B cell (primary cell): ENCODE data around the gene BOC.

Source experiments
- CTCF ChIP-seq: fragments of 200-600 bp; IDR thresholded peaks from one replicate; pipeline ENCODE4 v1.8.0; 2022; ENCODE audit warnings: antibody characterized with exemption, mild to moderate bottlenecking
- EZH2 ChIP-seq: IDR thresholded peaks from 2 replicates; pipeline ENCODE4 v1.6.1; 2012; ENCODE audit warnings: borderline replicate concordance, low read depth, mild to moderate bottlenecking, moderate library complexity, low read length; ENCODE audit not compliant: insufficient read depth, poor library complexity, severe bottlenecking

- TF ChIP-seq CTCF (no peak), EZH2 (no peak)
Observed at GRCh38 chr3:113270068-113270467, 58.7 kb downstream of the BOC start.
